GM12878 (cell line): Measurements from ENCODE around the gene SLCO2B1. TPM values are rescaled to one million over a fixed set of nuclear protein-coding genes. Genes with fewer than 3 reads are reported as not detected.

Experiments used
- BCL3 ChIP-seq: IDR thresholded peaks from 2 replicates; pipeline ENCODE4 v1.6.1; 2011; ENCODE audit warnings: borderline replicate concordance, low read depth, mild to moderate bottlenecking, moderate library complexity, low read length; ENCODE audit not compliant: insufficient read depth, poor library complexity, severe bottlenecking
- BMI1 ChIP-seq: fragments of 450-650 bp; IDR thresholded peaks from 2 replicates; pipeline ENCODE4 v1.6.1; 2016; ENCODE audit warnings: mild to moderate bottlenecking, moderate library complexity, borderline replicate concordance
- BRCA1 ChIP-seq: IDR thresholded peaks from 2 replicates; pipeline ENCODE4 v1.6.1; 2011; ENCODE audit warnings: low read depth, low read length, improper control_type of control experiment
- CTCF ChIP-seq, 3 experiments: IDR thresholded peaks in 2 of 3; conservative IDR thresholded peaks in 1 of 3; 2 replicates each; pipeline ENCODE4 v1.5.1; 2011; ENCODE audit warnings: low read depth in 3 of 3, low read length in 3 of 3, mild to moderate bottlenecking in 3 of 3, control low read depth in 2 of 3, moderate library complexity in 2 of 3, inconsistent platforms in 1 of 3, mixed read lengths in 1 of 3; ENCODE audit not compliant: control insufficient read depth in 2 of 3, insufficient read depth in 1 of 3; ENCODE audit errors: extremely low read depth in 1 of 3
- HDAC6 ChIP-seq: fragments of 200-600 bp; sonication (generic); IDR thresholded peaks from one replicate; pipeline ENCODE4 v1.8.0; 2017; ENCODE audit warnings: antibody characterized with exemption; ENCODE audit not compliant: unreplicated experiment
- NKRF ChIP-seq: fragments of 450-650 bp; conservative IDR thresholded peaks from 2 replicates; pipeline ENCODE4 v1.6.1; 2017; ENCODE audit warnings: mild to moderate bottlenecking, moderate library complexity
- POU2F2 ChIP-seq: IDR thresholded peaks from 3 replicates; pipeline ENCODE4 v1.6.1; 2011; ENCODE audit warnings: low read depth, mild to moderate bottlenecking, low read length, borderline replicate concordance
- SIX5 ChIP-seq: IDR thresholded peaks from 2 replicates; pipeline ENCODE4 v1.6.1; 2011; ENCODE audit warnings: mild to moderate bottlenecking, low read depth, low read length, moderate library complexity; ENCODE audit not compliant: severe bottlenecking
- SMARCA5 ChIP-seq: fragments of 450-650 bp; IDR thresholded peaks from 2 replicates; pipeline ENCODE4 v1.6.1; 2017; ENCODE audit warnings: mild to moderate bottlenecking
- SP1 ChIP-seq: IDR thresholded peaks from one replicate; pipeline ENCODE4 v1.6.1; 2011; ENCODE audit warnings: low read depth, low read length
- TBL1XR1 ChIP-seq: IDR thresholded peaks from 2 replicates; pipeline ENCODE4 v1.6.1; 2012; ENCODE audit warnings: low read depth, low read length, improper control_type of control experiment
- ZNF687 ChIP-seq: fragments of 450-650 bp; IDR thresholded peaks from 2 replicates; pipeline ENCODE4 v1.6.1; 2017; ENCODE audit warnings: mild to moderate bottlenecking, moderate library complexity
- polyA plus RNA-seq, 11 experiments: library from polyadenylated mRNA; depleted of rRNA in 4 of 11; unstranded in 6 of 11; stranded (reverse) in 5 of 11; fragments of >200 nt; fragmentation: Nextera tagmentation in 4 of 11; fragmentation: Illumina TruSeq in 1 of 11; extraction: Ambion mirVana in 4 of 11; extraction: Trizol in 1 of 11; gene quantifications; 1 replicate in 1 of 11; 2 replicates in 10 of 11; pipeline versions ENCODE4 v1.2.1 to v1.2.3, GENCODE V29; 2011 to 2016; ENCODE audit warnings: inconsistent platforms in 2 of 11, missing spikeins in 2 of 11, low read depth in 1 of 11
- total RNA-seq, 4 experiments: library from RNA; depleted of rRNA in 3 of 4; stranded (reverse); fragments of >200 nt in 3 of 4; fragmentation: Illumina TruSeq in 1 of 4; extraction: Trizol in 1 of 4; gene quantifications; 2 replicates each; pipeline versions ENCODE4 v1.2.1 to v1.2.3, GENCODE V29; 2013 to 2021

Gene SLCO2B1
- total and polyA plus RNA-seq, 10 of the 15 experiments (the other 5 are each of a cell fraction or from before 2014, with no cell fraction given), result 0.05 to 3.5 (median 0.93) TPM; not detected in 2

GRCh38 chr11:75241036-75241905 lies 90.4 kb downstream of the SLCO2B1 start (continued):
- TF ChIP-seq ZNF687 (no peak), POU2F2 (no peak), CTCF (IDR thresholded peaks at IDR 0.05 in 2 of 3, conservative IDR thresholded peaks at IDR 0.05 in 1 of 3; ENCODE audit: control insufficient read depth in 2 of 3, extremely low read depth in 1 of 3, insufficient read depth in 1 of 3, low read depth in 3 of 3, low read length in 3 of 3) (peak; percentile 65 to 92 (median 78); a peak in 4 of 6 replicates), SMARCA5 (peak; percentile 86; the same call in 1 of the 2 replicates), NKRF (no peak), BRCA1 (no peak), SP1 (no peak), SIX5 (no peak), TBL1XR1 (no peak), HDAC6 (peak; percentile 71), BCL3 (no peak), BMI1 (no peak)
